DOHH2 (cell line): Measurements from ENCODE around the gene DYNLRB2.

Source experiments
- EZH2phosphoT487 ChIP-seq: fragments of 200-600 bp; sonication (generic); IDR thresholded peaks from 2 replicates; pipeline ENCODE4 v1.6.1; 2017; ENCODE audit warnings: borderline replicate concordance, mild to moderate bottlenecking, antibody characterized with exemption, low read length, moderate library complexity, mixed read lengths
- TF ChIP-seq, protein P1 (sequence below): fragments of 200-600 bp; sonication (generic); IDR thresholded peaks from one replicate; pipeline ENCODE4 v1.5.1; 2014; ENCODE audit warnings: antibody characterized with exemption, mild to moderate bottlenecking, low read depth, low read length; ENCODE audit not compliant: poor library complexity, severe bottlenecking

GRCh38 chr16:80519189-80519588, 21.6 kb upstream of the DYNLRB2 start:
- no peak for TF ChIP-seq EZH2phosphoT487
- TF ChIP-seq, protein P1, sequence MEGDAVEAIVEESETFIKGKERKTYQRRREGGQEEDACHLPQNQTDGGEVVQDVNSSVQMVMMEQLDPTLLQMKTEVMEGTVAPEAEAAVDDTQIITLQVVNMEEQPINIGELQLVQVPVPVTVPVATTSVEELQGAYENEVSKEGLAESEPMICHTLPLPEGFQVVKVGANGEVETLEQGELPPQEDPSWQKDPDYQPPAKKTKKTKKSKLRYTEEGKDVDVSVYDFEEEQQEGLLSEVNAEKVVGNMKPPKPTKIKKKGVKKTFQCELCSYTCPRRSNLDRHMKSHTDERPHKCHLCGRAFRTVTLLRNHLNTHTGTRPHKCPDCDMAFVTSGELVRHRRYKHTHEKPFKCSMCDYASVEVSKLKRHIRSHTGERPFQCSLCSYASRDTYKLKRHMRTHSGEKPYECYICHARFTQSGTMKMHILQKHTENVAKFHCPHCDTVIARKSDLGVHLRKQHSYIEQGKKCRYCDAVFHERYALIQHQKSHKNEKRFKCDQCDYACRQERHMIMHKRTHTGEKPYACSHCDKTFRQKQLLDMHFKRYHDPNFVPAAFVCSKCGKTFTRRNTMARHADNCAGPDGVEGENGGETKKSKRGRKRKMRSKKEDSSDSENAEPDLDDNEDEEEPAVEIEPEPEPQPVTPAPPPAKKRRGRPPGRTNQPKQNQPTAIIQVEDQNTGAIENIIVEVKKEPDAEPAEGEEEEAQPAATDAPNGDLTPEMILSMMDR: no peak
